ENCODE data around the gene DGKH.

DNA sequence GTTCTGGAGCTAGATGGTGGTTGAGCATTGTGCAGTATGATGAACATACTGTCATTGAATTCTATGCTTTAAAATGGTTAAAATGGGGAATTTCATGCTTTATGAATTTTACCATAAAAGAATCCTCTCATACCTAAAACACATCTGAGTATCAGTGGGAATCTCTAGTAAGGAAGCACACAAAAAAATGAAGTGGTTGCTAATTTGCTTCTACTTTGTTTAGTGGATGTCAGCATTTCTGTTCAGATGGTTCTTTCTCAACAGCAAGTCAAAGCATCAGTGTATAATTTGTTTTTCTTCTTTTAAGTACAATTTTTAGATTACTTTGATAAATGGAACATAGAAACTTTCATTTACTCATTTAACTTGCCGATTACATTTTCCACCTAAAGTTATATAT, 171.4 kb downstream of the DGKH start:
- TF ChIP-seq, protein P1, sequence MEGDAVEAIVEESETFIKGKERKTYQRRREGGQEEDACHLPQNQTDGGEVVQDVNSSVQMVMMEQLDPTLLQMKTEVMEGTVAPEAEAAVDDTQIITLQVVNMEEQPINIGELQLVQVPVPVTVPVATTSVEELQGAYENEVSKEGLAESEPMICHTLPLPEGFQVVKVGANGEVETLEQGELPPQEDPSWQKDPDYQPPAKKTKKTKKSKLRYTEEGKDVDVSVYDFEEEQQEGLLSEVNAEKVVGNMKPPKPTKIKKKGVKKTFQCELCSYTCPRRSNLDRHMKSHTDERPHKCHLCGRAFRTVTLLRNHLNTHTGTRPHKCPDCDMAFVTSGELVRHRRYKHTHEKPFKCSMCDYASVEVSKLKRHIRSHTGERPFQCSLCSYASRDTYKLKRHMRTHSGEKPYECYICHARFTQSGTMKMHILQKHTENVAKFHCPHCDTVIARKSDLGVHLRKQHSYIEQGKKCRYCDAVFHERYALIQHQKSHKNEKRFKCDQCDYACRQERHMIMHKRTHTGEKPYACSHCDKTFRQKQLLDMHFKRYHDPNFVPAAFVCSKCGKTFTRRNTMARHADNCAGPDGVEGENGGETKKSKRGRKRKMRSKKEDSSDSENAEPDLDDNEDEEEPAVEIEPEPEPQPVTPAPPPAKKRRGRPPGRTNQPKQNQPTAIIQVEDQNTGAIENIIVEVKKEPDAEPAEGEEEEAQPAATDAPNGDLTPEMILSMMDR (IDR thresholded peaks at IDR 0.05; ENCODE audit: low read length) = no peak
- no peak for TF ChIP-seq EZH2 (IDR thresholded peaks at IDR 0.05; ENCODE audit: borderline replicate concordance, low read length)
